Natural killer cell (primary cell): ENCODE measurements around the gene NCCRP1. TPM values are rescaled to one million over a fixed set of nuclear protein-coding genes. Genes with fewer than 3 reads are reported as not detected.

ENCODE experiments used
- ATAC-seq, 3 donors: fragments of 150-1000 bp in 2 of 3; fragments of 200-7000 bp in 1 of 3; cut with Tn5 transposase; 1 replicate in 1 of 3; 2 replicates in 2 of 3; pipeline ENCODE4 v1.10.0; 2021; ENCODE audit warnings: mild to moderate bottlenecking in 2 of 3, moderate library complexity in 2 of 3
- DNase-seq, 2 donors: peaks; one replicate each; pipeline versions ENCODE4 v3.0.0 to v3.0.0-alpha.2; 2013 to 2021; ENCODE audit warnings: mixed read lengths in 1 of 2
- H3K27ac ChIP-seq: one replicate; pipeline ENCODE4 v1.5.1; 2013; ENCODE audit warnings: mild to moderate bottlenecking, low read length
- H3K27me3 ChIP-seq: one replicate; pipeline ENCODE4 v1.6.1; 2013; ENCODE audit warnings: low read length; ENCODE audit not compliant: control insufficient read depth, insufficient read depth
- H3K36me3 ChIP-seq: one replicate; pipeline ENCODE4 v1.6.1; 2013; ENCODE audit warnings: low read length; ENCODE audit not compliant: control insufficient read depth, insufficient read depth
- H3K4me1 ChIP-seq: one replicate; pipeline ENCODE4 v1.6.1; 2013; ENCODE audit warnings: low read length; ENCODE audit not compliant: control insufficient read depth, insufficient read depth
- H3K4me3 ChIP-seq: one replicate; pipeline ENCODE4 v1.5.1; 2013; ENCODE audit warnings: low read length
- H3K9me3 ChIP-seq: one replicate; pipeline ENCODE4 v1.6.1; 2013; ENCODE audit warnings: low read length; ENCODE audit not compliant: control insufficient read depth, insufficient read depth
- H3K27ac Mint-ChIP-seq, 2 donors: one replicate each; pipeline ENCODE4 v1.8.0; 2022; ENCODE audit warnings: mild to moderate bottlenecking in 2 of 2, mixed read lengths in 2 of 2, moderate library complexity in 1 of 2
- H3K27me3 Mint-ChIP-seq, 2 donors: one replicate each; pipeline ENCODE4 v1.8.0; 2022; ENCODE audit warnings: low read depth in 2 of 2, mixed read lengths in 2 of 2
- H3K36me3 Mint-ChIP-seq: one replicate; pipeline ENCODE4 v1.8.0; 2022; ENCODE audit warnings: mixed read lengths
- H3K4me1 Mint-ChIP-seq, 2 donors: one replicate each; pipeline ENCODE4 v1.8.0; 2022; ENCODE audit warnings: mixed read lengths in 2 of 2
- H3K4me3 Mint-ChIP-seq: one replicate; pipeline ENCODE4 v1.8.0; 2022; ENCODE audit warnings: mild to moderate bottlenecking, moderate library complexity, mixed read lengths
- H3K9me3 Mint-ChIP-seq, 2 donors: one replicate each; pipeline ENCODE4 v1.8.0; 2022; ENCODE audit warnings: mixed read lengths in 2 of 2
- WGBS: methylation state at CpG from one replicate; pipeline ENCODE4 v1.1.7; 2013; ENCODE audit warnings: missing lambda C conversion rate; ENCODE audit not compliant: insufficient coverage; 5-methylcytosine and 5-hydroxymethylcytosine counted together
- intact Hi-C: fragments of 100-400 bp; cut with micrococcal nuclease; formaldehyde crosslinking; loops from one replicate; pipeline ENCODE4 v1.14.2; 2022
- total RNA-seq, 4 donors: library from RNA; stranded (reverse); fragments of 120-200 nt in 1 of 4; gene quantifications; one replicate each; pipeline versions ENCODE4 v1.2.3 to v1.2.4, GENCODE V29; 2013 to 2022
- TF ChIP-seq, protein P1 (sequence below): fragments of 200-600 bp; IDR thresholded peaks from one replicate; pipeline ENCODE4 v1.8.0; 2022; ENCODE audit warnings: antibody characterized with exemption

Gene NCCRP1
- total RNA-seq, 3 donors from 2014 or later (not counting 1 experiment from before 2014, with no cell fraction given): not detected

DNA sequence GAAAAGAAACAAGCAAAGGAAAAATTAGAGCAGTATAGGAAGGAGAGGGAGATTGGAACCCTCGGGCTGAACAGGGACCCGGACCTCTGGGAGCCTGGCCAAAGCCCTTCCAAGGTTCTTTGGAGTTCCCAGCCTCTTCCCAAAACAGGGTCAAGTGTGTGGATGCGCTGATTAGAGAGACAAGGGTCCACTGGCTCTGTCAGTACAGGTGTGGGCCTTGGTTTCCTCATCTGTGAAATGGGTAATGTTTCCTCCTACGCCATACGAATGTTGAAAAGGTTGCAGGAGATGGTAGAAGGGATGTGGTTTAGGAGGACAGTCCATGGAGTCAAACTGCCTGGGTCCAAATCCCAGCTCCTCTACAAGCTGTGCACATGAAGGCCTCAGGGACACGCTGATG lies 9.4 kb downstream of the NCCRP1 start:
- no peak overlapping the region for H3K27ac Mint-ChIP-seq
- H3K4me1 Mint-ChIP-seq: no peaks in the 10 kb centered on the region

DNA sequence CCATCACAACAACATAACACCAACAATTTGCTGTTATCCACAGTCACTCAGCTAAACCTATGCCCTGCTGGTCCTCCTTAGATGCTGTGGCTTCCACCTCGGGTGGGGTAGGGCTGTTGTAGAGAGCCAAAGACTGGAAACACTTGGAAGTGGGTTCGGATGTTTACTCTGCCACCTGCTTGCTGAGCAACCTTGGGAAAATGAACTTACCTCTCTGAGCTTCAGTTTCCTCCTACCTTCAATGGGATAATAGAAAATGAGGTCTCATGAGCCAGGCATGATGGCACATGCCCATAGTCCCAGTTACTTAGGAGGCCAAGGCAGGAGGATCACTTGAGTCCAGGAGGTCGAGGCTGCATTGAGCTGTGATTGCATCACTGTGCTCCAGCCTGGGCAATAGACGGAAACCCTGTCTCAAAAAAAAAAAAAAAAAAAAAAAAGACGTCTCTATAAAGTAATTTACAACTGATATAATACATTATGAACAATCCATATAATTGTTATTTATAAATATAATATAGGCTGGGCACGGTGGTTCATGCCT lies 10.6 kb downstream of the NCCRP1 start:
- no peak overlapping the region for H3K4me3 ChIP-seq
- TF ChIP-seq, protein P1, sequence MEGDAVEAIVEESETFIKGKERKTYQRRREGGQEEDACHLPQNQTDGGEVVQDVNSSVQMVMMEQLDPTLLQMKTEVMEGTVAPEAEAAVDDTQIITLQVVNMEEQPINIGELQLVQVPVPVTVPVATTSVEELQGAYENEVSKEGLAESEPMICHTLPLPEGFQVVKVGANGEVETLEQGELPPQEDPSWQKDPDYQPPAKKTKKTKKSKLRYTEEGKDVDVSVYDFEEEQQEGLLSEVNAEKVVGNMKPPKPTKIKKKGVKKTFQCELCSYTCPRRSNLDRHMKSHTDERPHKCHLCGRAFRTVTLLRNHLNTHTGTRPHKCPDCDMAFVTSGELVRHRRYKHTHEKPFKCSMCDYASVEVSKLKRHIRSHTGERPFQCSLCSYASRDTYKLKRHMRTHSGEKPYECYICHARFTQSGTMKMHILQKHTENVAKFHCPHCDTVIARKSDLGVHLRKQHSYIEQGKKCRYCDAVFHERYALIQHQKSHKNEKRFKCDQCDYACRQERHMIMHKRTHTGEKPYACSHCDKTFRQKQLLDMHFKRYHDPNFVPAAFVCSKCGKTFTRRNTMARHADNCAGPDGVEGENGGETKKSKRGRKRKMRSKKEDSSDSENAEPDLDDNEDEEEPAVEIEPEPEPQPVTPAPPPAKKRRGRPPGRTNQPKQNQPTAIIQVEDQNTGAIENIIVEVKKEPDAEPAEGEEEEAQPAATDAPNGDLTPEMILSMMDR: no peak
- no peak overlapping the region for H3K4me3 Mint-ChIP-seq
- H3K9me3 ChIP-seq: no peaks in the 10 kb centered on the region
- no peak overlapping the region for H3K27ac ChIP-seq
- no peaks in the 10 kb centered on the region for H3K4me1 Mint-ChIP-seq
- WGBS: 78% methylated on average over 3 of the region's 6 CpGs
- no peaks in the 10 kb centered on the region for H3K9me3 Mint-ChIP-seq
- H3K36me3 ChIP-seq: no peaks in the 10 kb centered on the region
- H3K27me3 ChIP-seq: peaks cover 16% of the 10 kb centered on the region
- H3K27me3 Mint-ChIP-seq: peaks cover 20 to 21% of the 10 kb centered on the region in 2 donors
- H3K4me1 ChIP-seq: no peaks in the 10 kb centered on the region
- H3K36me3 Mint-ChIP-seq: no peaks in the 10 kb centered on the region
- H3K27ac Mint-ChIP-seq: no peak overlapping the region
- ATAC-seq (no peak), DNase-seq (no peak)
- intact Hi-C loops: no loop called here

More for the DNA sequence above, 9.4 kb downstream of the NCCRP1 start:
- no peaks in the 10 kb centered on the region for H3K36me3 Mint-ChIP-seq
- 89% methylated on average over 6 of the region's 6 CpGs for WGBS
- TF ChIP-seq, protein P1: no peak
- peaks cover 21% of the 10 kb centered on the region for H3K27me3 ChIP-seq
- no peak overlapping the region for H3K4me3 Mint-ChIP-seq
- ATAC-seq (no peak), DNase-seq (no peak)
- no peaks in the 10 kb centered on the region for H3K9me3 Mint-ChIP-seq
- H3K36me3 ChIP-seq: no peaks in the 10 kb centered on the region
- H3K27me3 Mint-ChIP-seq: peaks cover 28 to 31% of the 10 kb centered on the region in 2 donors
- H3K9me3 ChIP-seq: no peaks in the 10 kb centered on the region
- no peak overlapping the region for H3K4me3 ChIP-seq
- no peak overlapping the region for H3K27ac ChIP-seq
- H3K4me1 ChIP-seq: no peaks in the 10 kb centered on the region
- intact Hi-C loops: no loop called here

DNA sequence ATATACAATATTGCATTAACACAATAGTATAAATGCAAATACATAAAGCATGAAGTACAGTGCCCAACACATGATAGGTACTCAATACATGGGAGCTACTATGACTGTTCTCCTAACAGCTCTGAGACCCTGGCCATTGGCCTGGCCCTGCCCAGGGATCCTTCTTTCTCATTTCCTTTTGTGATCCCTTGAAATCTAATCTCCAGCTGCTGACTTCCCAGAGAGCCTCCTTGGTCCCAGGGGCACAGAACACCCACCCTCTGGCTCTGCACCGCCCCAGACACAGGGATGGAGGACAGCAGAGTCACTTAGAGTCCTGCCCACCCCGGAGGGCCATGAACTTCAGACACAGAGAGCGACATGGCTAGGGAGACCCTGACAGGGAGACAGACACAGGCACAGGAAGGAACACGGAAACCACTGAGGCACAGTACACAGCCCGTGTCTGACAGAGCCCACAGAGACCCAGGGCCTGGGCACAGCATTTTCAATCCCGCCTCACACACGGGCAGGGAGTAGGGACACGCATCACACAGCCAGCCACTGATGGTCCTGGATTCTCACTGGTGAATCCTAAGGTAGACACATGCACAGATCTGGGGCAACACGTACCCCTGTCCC lies 11.5 kb downstream of the NCCRP1 start:
- Mint-ChIP-seq H3K27me3 (peaks cover 15% of the 10 kb centered on the region in 2 donors), H3K9me3 (no peaks in the 10 kb centered on the region), H3K4me3 (no peak overlapping the region), H3K36me3 (no peaks in the 10 kb centered on the region), H3K27ac (no peak overlapping the region), H3K4me1 (no peaks in the 10 kb centered on the region)
- Histone ChIP-seq H3K36me3 (no peaks in the 10 kb centered on the region), H3K27me3 (peaks cover 10% of the 10 kb centered on the region), H3K4me1 (no peaks in the 10 kb centered on the region), H3K4me3 (no peak overlapping the region), H3K9me3 (no peaks in the 10 kb centered on the region), H3K27ac (no peak overlapping the region)
- DNase-seq (no peak), ATAC-seq (no peak)
- intact Hi-C loops: no loop called here
- 86% methylated on average over 9 of the region's 9 CpGs for WGBS
- TF ChIP-seq, protein P1: no peak

DNA sequence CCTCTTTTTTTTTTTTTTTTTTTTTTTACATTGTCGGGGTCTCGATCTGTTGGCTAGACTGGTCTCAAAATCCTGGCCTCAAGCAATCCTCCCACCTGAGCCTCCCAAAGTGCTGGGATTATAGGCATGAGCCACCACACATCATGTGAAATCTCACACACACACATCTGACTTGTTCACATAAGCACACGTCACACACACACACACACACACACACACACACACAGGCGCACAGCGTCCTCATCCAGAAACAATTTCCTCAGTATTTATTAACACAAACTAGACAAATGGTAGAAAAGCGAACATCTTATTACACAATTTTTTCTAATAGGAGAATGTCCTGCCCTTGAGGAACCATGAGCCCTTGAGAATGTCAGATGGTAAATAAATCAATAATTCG lies 12.4 kb downstream of the NCCRP1 start:
- intact Hi-C loops: no loop called here
- H3K4me3 Mint-ChIP-seq: no peak overlapping the region
- Histone ChIP-seq H3K27ac (no peak overlapping the region), H3K27me3 (peaks cover 3% of the 10 kb centered on the region), H3K36me3 (no peaks in the 10 kb centered on the region), H3K4me3 (no peak overlapping the region), H3K9me3 (no peaks in the 10 kb centered on the region), H3K4me1 (no peaks in the 10 kb centered on the region)
- DNase-seq: no peak
- H3K27ac Mint-ChIP-seq: no peak overlapping the region
- peaks cover 6 to 9% of the 10 kb centered on the region in 2 donors for H3K27me3 Mint-ChIP-seq
- TF ChIP-seq, protein P1: no peak
- H3K9me3 Mint-ChIP-seq: no peaks in the 10 kb centered on the region
- H3K36me3 Mint-ChIP-seq: no peaks in the 10 kb centered on the region
- WGBS: 82% methylated on average over 7 of the region's 7 CpGs
- no peaks in the 10 kb centered on the region for H3K4me1 Mint-ChIP-seq
- no peak for ATAC-seq
